NCI-H1694 treated with DMSO at 0.1 percent for 48 hours (cell line): ENCODE results near the gene GRWD1.
A peak's percentile ranks its signal among the peaks of the same experiment; 100 is the strongest.

Source experiments
- DNase-seq: peaks from one replicate; lab custom pipeline; 2025; lab: John Stamatoyannopoulos, UW

The GRWD1 gene

GRCh38 chr19:48497728-48498594, 52.2 kb downstream of the GRWD1 start:
- no peak for DNase-seq

- DNase-seq, result no peak
Observed at GRCh38 chr19:48498595-48499311, 53.0 kb downstream of the GRWD1 start.

- peak; percentile 19 for DNase-seq
Observed at GRCh38 chr19:48499316-48500090, 53.7 kb downstream of the GRWD1 start.

GRCh38 chr19:48500830-48501493, 55.2 kb downstream of the GRWD1 start:
- no peak for DNase-seq

- peak; percentile 41 for DNase-seq
Observed at GRCh38 chr19:48501494-48502349, 55.9 kb downstream of the GRWD1 start.

- no peak for DNase-seq
Observed at GRCh38 chr19:48502350-48503018, 56.7 kb downstream of the GRWD1 start.

- DNase-seq, result peak; percentile 61
Observed at GRCh38 chr19:48506138-48506733, 60.5 kb downstream of the GRWD1 start.
